CD14-positive monocyte (primary cell): ENCODE measurements around the gene ENPP4. TPM values are rescaled to one million over a fixed set of nuclear protein-coding genes. Genes with fewer than 3 reads are reported as not detected.

ENCODE experiments used
- DNase-seq, 3 donors: peaks; one replicate each; pipeline ENCODE4 v3.0.0-alpha.2; 2011 to 2022
- H2AFZ ChIP-seq: 2 replicates; pipeline ENCODE4 v1.6.0; 2012; ENCODE audit warnings: mild to moderate bottlenecking, low read depth, low read length, inconsistent platforms; ENCODE audit not compliant: insufficient read depth, poor library complexity, severe bottlenecking
- H3K27ac ChIP-seq, 2 donors: 1 replicate in 1 of 2; 2 replicates in 1 of 2; pipeline ENCODE4 v1.5.1; 2012 to 2013; ENCODE audit warnings: low read length in 2 of 2, control low read depth in 1 of 2, inconsistent platforms in 1 of 2, low read depth in 1 of 2, mild to moderate bottlenecking in 1 of 2
- H3K27me3 ChIP-seq, 2 donors: one replicate each; pipeline versions ENCODE4 v1.6.0 to v1.6.1; 2011 to 2013; ENCODE audit warnings: low read length in 2 of 2; ENCODE audit not compliant: control insufficient read depth in 2 of 2, insufficient read depth in 2 of 2
- H3K36me3 ChIP-seq, 2 donors: replicated peaks in 1 of 2; 1 replicate in 1 of 2; 2 replicates in 1 of 2; pipeline versions ENCODE4 v1.5.1 to v1.6.1; 2012 to 2013; ENCODE audit warnings: low read length in 2 of 2, control low read depth in 1 of 2, inconsistent platforms in 1 of 2, mild to moderate bottlenecking in 1 of 2; ENCODE audit not compliant: insufficient read depth in 2 of 2, control insufficient read depth in 1 of 2
- H3K4me1 ChIP-seq, 2 donors: 1 replicate in 1 of 2; 2 replicates in 1 of 2; pipeline versions ENCODE4 v1.5.1 to v1.6.1; 2012 to 2013; ENCODE audit warnings: low read length in 2 of 2, control low read depth in 1 of 2, inconsistent platforms in 1 of 2, mild to moderate bottlenecking in 1 of 2, moderate library complexity in 1 of 2; ENCODE audit not compliant: insufficient read depth in 2 of 2, control insufficient read depth in 1 of 2
- H3K4me2 ChIP-seq: replicated peaks from 2 replicates; pipeline ENCODE3; 2012; ENCODE audit warnings: low read length, moderate library complexity, mild to moderate bottlenecking; ENCODE audit not compliant: poor library complexity, severe bottlenecking; ENCODE audit errors: extremely low read depth
- H3K4me3 ChIP-seq, 3 experiments: fragments of 200-600 bp in 1 of 3; sonication (generic) in 1 of 3; replicated peaks in 1 of 3; 1 replicate in 2 of 3; 2 replicates in 1 of 3; pipeline ENCODE4 v1.5.1; 2011 to 2013; ENCODE audit warnings: low read length in 3 of 3, mild to moderate bottlenecking in 3 of 3, control low read depth in 2 of 3, low read depth in 2 of 3, inconsistent platforms in 1 of 3, moderate library complexity in 1 of 3
- H3K79me2 ChIP-seq: 2 replicates; pipeline ENCODE4 v1.6.0; 2012; ENCODE audit warnings: mild to moderate bottlenecking, control low read depth, inconsistent platforms, low read length, moderate library complexity; ENCODE audit not compliant: insufficient read depth
- H3K9ac ChIP-seq: 2 replicates; pipeline ENCODE4 v1.6.0; 2017; ENCODE audit warnings: low read length, mild to moderate bottlenecking; ENCODE audit not compliant: insufficient read depth, poor library complexity, severe bottlenecking
- H3K9me3 ChIP-seq, 2 donors: replicated peaks in 1 of 2; 1 replicate in 1 of 2; 2 replicates in 1 of 2; pipeline versions ENCODE4 v1.5.1 to v1.6.1; 2012 to 2013; ENCODE audit warnings: low read length in 2 of 2, control low read depth in 1 of 2; ENCODE audit not compliant: control insufficient read depth in 1 of 2, insufficient read depth in 1 of 2
- H4K20me1 ChIP-seq: 2 replicates; pipeline ENCODE4 v1.6.0; 2012; ENCODE audit warnings: mild to moderate bottlenecking, low read length, control low read depth, moderate library complexity; ENCODE audit not compliant: insufficient read depth
- H3K27ac Mint-ChIP-seq, 7 donors: one replicate each; pipeline ENCODE4 v1.8.0; 2020; ENCODE audit warnings: mild to moderate bottlenecking in 7 of 7, mixed read lengths in 7 of 7, moderate library complexity in 6 of 7, inconsistent platforms in 2 of 7
- H3K27me3 Mint-ChIP-seq, 3 donors: one replicate each; pipeline ENCODE4 v1.8.0; 2021 to 2022; ENCODE audit warnings: low read depth in 3 of 3, mild to moderate bottlenecking in 3 of 3, mixed read lengths in 3 of 3, moderate library complexity in 3 of 3, inconsistent platforms in 1 of 3
- H3K36me3 Mint-ChIP-seq, 2 donors: one replicate each; pipeline ENCODE4 v1.8.0; 2020; ENCODE audit warnings: mixed read lengths in 2 of 2, inconsistent platforms in 1 of 2, mild to moderate bottlenecking in 1 of 2
- H3K4me1 Mint-ChIP-seq: one replicate; pipeline ENCODE4 v1.8.0; 2020; ENCODE audit warnings: mild to moderate bottlenecking, mixed read lengths
- H3K4me3 Mint-ChIP-seq, 2 donors: one replicate each; pipeline ENCODE4 v1.8.0; 2020; ENCODE audit warnings: mild to moderate bottlenecking in 2 of 2, mixed read lengths in 2 of 2, moderate library complexity in 1 of 2
- H3K9me3 Mint-ChIP-seq, 7 donors: one replicate each; pipeline ENCODE4 v1.8.0; 2020 to 2022; ENCODE audit warnings: mixed read lengths in 7 of 7, mild to moderate bottlenecking in 6 of 7, moderate library complexity in 6 of 7, inconsistent platforms in 2 of 7
- CTCF ChIP-seq: fragments of 200-600 bp; IDR thresholded peaks from one replicate; pipeline ENCODE4 v1.8.0; 2022; ENCODE audit warnings: antibody characterized with exemption, mild to moderate bottlenecking
- WGBS: methylation state at CpG from one replicate; pipeline ENCODE4 v1.1.5; 2013; ENCODE audit warnings: missing lambda C conversion rate; ENCODE audit not compliant: insufficient coverage; 5-methylcytosine and 5-hydroxymethylcytosine counted together
- intact Hi-C, 2 donors: fragments of 100-400 bp; cut with micrococcal nuclease; formaldehyde crosslinking; loops; one replicate each; pipeline versions ENCODE4 v1.15.0 to v1.15.1; 2023
- polyA plus RNA-seq, 3 donors: library from polyadenylated mRNA; depleted of rRNA in 1 of 3; unstranded in 2 of 3; stranded (reverse) in 1 of 3; fragments of 300-500 nt in 2 of 3; fragments of >200 nt in 1 of 3; fragmentation: Illumina TruSeq in 2 of 3; gene quantifications; 1 replicate in 2 of 3; 2 replicates in 1 of 3; pipeline ENCODE4 v1.2.3, GENCODE V29; 2012 to 2021

The ENPP4 gene
- polyA plus RNA-seq, 3 donors = 1.1 to 1.7 (median 1.3) TPM

DNA sequence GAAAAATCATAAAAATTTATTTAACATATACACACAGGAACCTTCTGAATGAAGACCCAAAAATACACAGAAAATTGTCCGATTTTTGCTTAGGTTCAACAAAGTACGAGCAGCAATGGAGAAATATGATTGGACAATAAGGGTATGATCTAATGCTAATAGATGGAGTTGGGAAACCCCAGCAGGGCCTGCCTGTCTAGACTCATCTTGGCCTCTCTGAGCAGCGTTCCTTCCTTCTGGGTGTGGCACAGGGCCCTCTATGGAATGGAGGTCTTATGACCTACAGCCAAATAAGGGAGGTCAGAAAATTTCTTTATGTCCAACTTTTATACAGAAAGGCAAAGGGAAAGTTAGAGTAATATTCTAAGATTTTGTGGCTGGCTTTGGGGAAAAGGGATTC is 27.7 kb upstream of the ENPP4 start:
- intact Hi-C loops = no loop called here
- no CpG with 5 or more reads among the region's 3 CpGs for WGBS
- Histone ChIP-seq H3K36me3 (no peaks in the 10 kb centered on the region), H3K4me3 (no peak overlapping the region), H3K27ac (no peak overlapping the region), H3K4me1 (no peaks in the 10 kb centered on the region), H3K9ac (no peak overlapping the region), H3K4me2 (no peak overlapping the region), H3K9me3 (peaks cover 0 to 2% of the 10 kb centered on the region in 2 donors), H3K79me2 (no peaks in the 10 kb centered on the region), H3K27me3 (no peaks in the 10 kb centered on the region), H2AFZ (no peak overlapping the region), H4K20me1 (no peaks in the 10 kb centered on the region)
- Mint-ChIP-seq H3K36me3 (no peaks in the 10 kb centered on the region), H3K4me3 (no peak overlapping the region), H3K27ac (peak overlapping the region in 1 of 7 donors; percentile 43), H3K27me3 (no peaks in the 10 kb centered on the region), H3K4me1 (no peaks in the 10 kb centered on the region), H3K9me3 (peaks cover 0 to 3% (median 1%) of the 10 kb centered on the region in 7 donors)
- TF ChIP-seq CTCF = no peak
- no peak for DNase-seq

DNA sequence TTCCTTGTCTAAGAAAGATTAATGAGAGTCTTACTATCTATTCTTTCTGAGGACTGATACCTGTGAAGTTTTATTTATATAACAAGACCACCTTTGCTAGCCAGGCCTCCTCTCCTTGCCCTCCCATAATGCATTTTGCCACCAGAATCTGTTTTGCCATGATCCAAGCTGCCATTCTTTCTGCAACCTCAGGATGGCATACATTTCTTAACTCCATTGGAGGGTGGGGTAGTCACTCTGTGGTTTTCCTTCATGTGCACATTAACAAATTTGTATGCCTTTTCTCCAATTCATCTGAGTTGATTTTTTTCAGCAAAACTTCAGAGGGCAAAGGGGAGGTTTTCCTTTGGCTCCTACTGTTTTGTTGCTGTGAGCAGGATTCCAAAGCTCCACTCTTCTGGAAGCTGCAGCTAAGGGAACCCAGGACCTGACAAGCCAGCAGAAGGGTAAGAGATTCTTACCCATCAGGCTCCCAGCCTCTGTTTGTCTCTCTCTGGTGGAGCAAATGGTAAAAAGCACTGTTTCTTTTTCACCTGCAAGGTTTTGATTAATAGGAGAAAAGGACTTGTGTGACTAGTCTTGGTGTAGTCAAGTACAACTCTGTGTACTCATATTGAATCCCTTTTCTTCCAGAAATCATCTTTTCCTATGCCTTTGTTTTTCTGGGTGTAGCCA is 26.2 kb upstream of the ENPP4 start:
- Histone ChIP-seq H3K4me1 (no peaks in the 10 kb centered on the region), H3K9me3 (peaks cover 0 to 8% of the 10 kb centered on the region in 2 donors), H3K27ac (no peak overlapping the region), H3K4me3 (no peak overlapping the region), H3K4me2 (no peak overlapping the region), H3K79me2 (no peaks in the 10 kb centered on the region), H3K36me3 (no peaks in the 10 kb centered on the region), H4K20me1 (no peaks in the 10 kb centered on the region), H3K9ac (no peak overlapping the region), H2AFZ (no peak overlapping the region), H3K27me3 (no peaks in the 10 kb centered on the region)
- DNase-seq = no peak
- TF ChIP-seq CTCF = no peak
- Mint-ChIP-seq H3K36me3 (no peaks in the 10 kb centered on the region), H3K4me1 (no peaks in the 10 kb centered on the region), H3K27ac (no peak overlapping the region), H3K9me3 (peaks cover 0 to 7% (median 5%) of the 10 kb centered on the region in 7 donors), H3K27me3 (peaks cover 0 to 3% (median 0%) of the 10 kb centered on the region in 3 donors), H3K4me3 (no peak overlapping the region)
- intact Hi-C loops = no loop called here
